Measurements from ENCODE around the gene ROBO3.

- TF ChIP-seq EZH2phosphoT487 (IDR thresholded peaks at IDR 0.05; ENCODE audit: borderline replicate concordance, low read length), result no peak
- TF ChIP-seq CTCF (IDR thresholded peaks at IDR 0.05; ENCODE audit: low read depth, low read length, poor library complexity, severe bottlenecking), result no peak
Observed at GRCh38 chr11:124841840-124842239, 23.4 kb upstream of the ROBO3 start.
